SK-N-SH (cell line): ENCODE data around the gene CDS2. TPM values are rescaled to one million over a fixed set of nuclear protein-coding genes. Genes with fewer than 3 reads are reported as not detected.

Source experiments
- CTCF ChIA-PET: fragments of 300-600, 350-600 bp; formaldehyde crosslinking; extraction: SDS; loops from one replicate; lab custom pipeline; 2021; lab: Yijun Ruan, JAX
- POLR2A ChIA-PET: fragments of 350-600 bp; sonication (Branson Sonifier 250); formaldehyde crosslinking; extraction: SDS; loops from one replicate; lab custom pipeline; 2020; ENCODE audit warnings: antibody characterized with exemption, inconsistent platforms; lab: Yijun Ruan, JAX
- DNase-seq: peaks from one replicate; pipeline ENCODE4 v3.0.0; 2012
- H2AFZ ChIP-seq: fragments of 200-600 bp; sonication (generic); 2 replicates; pipeline ENCODE4 v1.8.1; 2016; ENCODE audit warnings: antibody characterized with exemption, mild to moderate bottlenecking, low read depth
- H3F3A ChIP-seq: fragments of 200-600 bp; sonication (generic); replicated peaks from 2 replicates; pipeline ENCODE3; 2016; ENCODE audit warnings: antibody characterized with exemption, mild to moderate bottlenecking; ENCODE audit not compliant: insufficient read depth
- H3K27ac ChIP-seq, 2 experiments: fragments of 200-500 bp in 1 of 2; fragments of 200-600 bp in 1 of 2; sonication (Bioruptor generic) in 1 of 2; sonication (generic), shearing (Covaris generic) in 1 of 2; 2 replicates each; pipeline versions ENCODE4 v1.5.1 to v1.6.1; 2014 to 2016; ENCODE audit warnings: low read depth in 2 of 2, inconsistent platforms in 1 of 2, low read length in 1 of 2, mild to moderate bottlenecking in 1 of 2, mixed read lengths in 1 of 2
- H3K27me3 ChIP-seq: fragments of 200-600 bp; sonication (generic), shearing (Covaris generic); 2 replicates; pipeline ENCODE4 v1.6.1; 2016; ENCODE audit warnings: mixed run types; ENCODE audit not compliant: insufficient read depth
- H3K36me3 ChIP-seq, 2 experiments: fragments of 200-500 bp in 1 of 2; fragments of 200-600 bp in 1 of 2; sonication (Bioruptor generic) in 1 of 2; sonication (generic) in 1 of 2; replicated peaks in 1 of 2; 2 replicates each; pipeline versions ENCODE3 to v1.5.1; 2014 to 2016; ENCODE audit warnings: low read length in 1 of 2, mild to moderate bottlenecking in 1 of 2; ENCODE audit not compliant: insufficient read depth in 2 of 2, control insufficient read depth in 1 of 2
- H3K4me1 ChIP-seq, 2 experiments: fragments of 200-500 bp in 1 of 2; fragments of 200-600 bp in 1 of 2; sonication (Bioruptor generic) in 1 of 2; sonication (generic), shearing (Covaris generic) in 1 of 2; 2 replicates each; pipeline versions ENCODE4 v1.5.1 to v1.6.1; 2014 to 2016; ENCODE audit warnings: low read depth in 1 of 2, low read length in 1 of 2, mixed run types in 1 of 2; ENCODE audit not compliant: insufficient read depth in 2 of 2, control insufficient read depth in 1 of 2
- H3K4me2 ChIP-seq: fragments of 200-600 bp; sonication (generic), shearing (Covaris generic); 2 replicates; pipeline ENCODE4 v1.6.1; 2017; ENCODE audit warnings: mixed run types
- H3K4me3 ChIP-seq, 2 experiments: fragments of 200-500 bp in 1 of 2; fragments of 200-600 bp in 1 of 2; sonication (Bioruptor generic) in 1 of 2; sonication (generic), shearing (Covaris generic) in 1 of 2; 2 replicates each; pipeline versions ENCODE4 v1.5.1 to v1.8.1; 2014 to 2016; ENCODE audit warnings: low read depth in 2 of 2, inconsistent platforms in 1 of 2, low read length in 1 of 2, mild to moderate bottlenecking in 1 of 2, mixed read lengths in 1 of 2, moderate library complexity in 1 of 2
- H3K79me2 ChIP-seq: fragments of 200-600 bp; sonication (generic); 2 replicates; pipeline ENCODE4 v1.8.1; 2017; ENCODE audit warnings: mild to moderate bottlenecking; ENCODE audit not compliant: insufficient read depth
- H3K9ac ChIP-seq: fragments of 200-600 bp; sonication (generic); 2 replicates; pipeline ENCODE4 v1.6.1; 2017; ENCODE audit warnings: mixed run types
- H3K9me2 ChIP-seq: fragments of 200-600 bp; sonication (generic); 2 replicates; pipeline ENCODE4 v1.6.1; 2017; ENCODE audit warnings: mixed run types
- H3K9me3 ChIP-seq: fragments of 200-600 bp; sonication (generic); 2 replicates; pipeline ENCODE4 v1.6.1; 2017; ENCODE audit warnings: mixed run types, mild to moderate bottlenecking, moderate library complexity
- H4K20me1 ChIP-seq: fragments of 200-600 bp; sonication (generic); 2 replicates; pipeline ENCODE4 v1.6.1; 2017; ENCODE audit warnings: mild to moderate bottlenecking, mixed run types; ENCODE audit not compliant: insufficient read depth
- CHD2 ChIP-seq: fragments of 150-350 bp; IDR thresholded peaks from 2 replicates; pipeline ENCODE4 v1.6.1; 2018; ENCODE audit warnings: low read length; ENCODE audit not compliant: partially characterized antibody
- ELF1 ChIP-seq: IDR thresholded peaks from 2 replicates; pipeline ENCODE4 v1.4.0; 2012
- EZH2phosphoT487 ChIP-seq: fragments of 200-600 bp; sonication (generic); IDR thresholded peaks from 2 replicates; pipeline ENCODE4 v1.6.1; 2017; ENCODE audit warnings: low read depth, mixed run types, mild to moderate bottlenecking, antibody characterized with exemption, moderate library complexity, borderline replicate concordance
- FOSL2 ChIP-seq: IDR thresholded peaks from 2 replicates; pipeline ENCODE4 v1.4.0; 2012; ENCODE audit warnings: low read depth, mild to moderate bottlenecking, moderate library complexity, borderline replicate concordance
- FOXJ3 ChIP-seq: sonication (generic); formaldehyde crosslinking; IDR thresholded peaks from 2 replicates; pipeline ENCODE4 v1.5.1; 2020; ENCODE audit warnings: mild to moderate bottlenecking, missing genetic modification reagents
- FOXM1 ChIP-seq: IDR thresholded peaks from 2 replicates; pipeline ENCODE4 v1.4.0; 2012; ENCODE audit warnings: low read depth, mild to moderate bottlenecking
- GATA2 ChIP-seq: sonication (generic); formaldehyde crosslinking; IDR thresholded peaks from 2 replicates; pipeline ENCODE4 v1.5.0; 2020; ENCODE audit warnings: mild to moderate bottlenecking, missing genetic modification reagents
- IRF3 ChIP-seq: fragments of 150-350 bp; IDR thresholded peaks from 2 replicates; pipeline ENCODE4 v1.6.1; 2016; ENCODE audit warnings: mild to moderate bottlenecking, low read depth, low read length
- MAX ChIP-seq: IDR thresholded peaks from 2 replicates; pipeline ENCODE4 v1.4.0; 2012; ENCODE audit warnings: low read depth
- MEF2A ChIP-seq: IDR thresholded peaks from 2 replicates; pipeline ENCODE4 v1.4.0; 2012; ENCODE audit warnings: low read depth, borderline replicate concordance
- MXI1 ChIP-seq: IDR thresholded peaks from 2 replicates; pipeline ENCODE4 v1.6.1; 2012; ENCODE audit warnings: mild to moderate bottlenecking, low read depth, low read length, improper control_type of control experiment
- NFIC ChIP-seq: IDR thresholded peaks from 2 replicates; pipeline ENCODE4 v1.4.0; 2012; ENCODE audit warnings: borderline replicate concordance
- PBX3 ChIP-seq: IDR thresholded peaks from 2 replicates; pipeline ENCODE4; 2012
- POLR2AphosphoS5 ChIP-seq: IDR thresholded peaks from 2 replicates; pipeline ENCODE4 v1.6.1; 2012; ENCODE audit warnings: low read depth, low read length
- RCOR1 ChIP-seq: fragments of 150-350 bp; IDR thresholded peaks from 2 replicates; pipeline ENCODE4 v1.6.1; 2017; ENCODE audit warnings: antibody characterized with exemption, low read length
- REST ChIP-seq: IDR thresholded peaks from 2 replicates; pipeline ENCODE4 v1.6.1; 2012; ENCODE audit warnings: mild to moderate bottlenecking, low read depth, low read length, moderate library complexity
- RFX5 ChIP-seq: IDR thresholded peaks from 2 replicates; pipeline ENCODE4 v1.6.1; 2012; ENCODE audit warnings: mild to moderate bottlenecking, improper control_type of control experiment, low read length
- SIN3A ChIP-seq: IDR thresholded peaks from 2 replicates; pipeline ENCODE4 v1.6.1; 2012; ENCODE audit warnings: low read depth, mild to moderate bottlenecking, low read length, moderate library complexity, borderline replicate concordance
- TAF1 ChIP-seq: IDR thresholded peaks from 2 replicates; pipeline ENCODE4 v1.6.1; 2012; ENCODE audit warnings: low read depth, mild to moderate bottlenecking, low read length, moderate library complexity, borderline replicate concordance
- TCF12 ChIP-seq: IDR thresholded peaks from 2 replicates; pipeline ENCODE4 v1.4.0; 2012
- USF2 ChIP-seq: fragments of 150-350 bp; IDR thresholded peaks from 2 replicates; pipeline ENCODE4 v1.6.1; 2017; ENCODE audit warnings: antibody characterized with exemption, low read length, low read depth, borderline replicate concordance
- WGBS: methylation state at CpG from one replicate; pipeline ENCODE4 v1.1.6; 2017; ENCODE audit warnings: low lambda C conversion rate; 5-methylcytosine and 5-hydroxymethylcytosine counted together
- polyA plus RNA-seq, 3 experiments: library from polyadenylated mRNA; depleted of rRNA; stranded (reverse); fragments of >200 nt; gene quantifications; 2 replicates each; pipeline ENCODE4 v1.2.3, GENCODE V29; 2012

Gene CDS2
- polyA plus RNA-seq, 1 of the 3 experiments (the other 2 are of a cell fraction), result 13.9 TPM

- TF ChIP-seq MAX, result peak; percentile 55; the same call in 1 of the 2 replicates
- no peak for TF ChIP-seq GATA2 (CRISPR knock-in tag)
- TF ChIP-seq SIN3A, result 0 out of 2 replicates have a peak, but pooled peaks have one; percentile 14
- no peak for TF ChIP-seq FOXJ3
- TF ChIP-seq IRF3, result no peak
- no peak for TF ChIP-seq ELF1
- no peak for TF ChIP-seq NFIC
- TF ChIP-seq PBX3, result no peak
- no peak for TF ChIP-seq RCOR1
- TF ChIP-seq FOSL2, result no peak
- TF ChIP-seq, all 33 proteins: peak for 11
Observed at GRCh38 chr20:5126512-5127203, at the start of gene CDS2 (continued).

GRCh38 chr20:5077761-5078387 is 48.9 kb upstream of the CDS2 start:
- no peak for DNase-seq
- Histone ChIP-seq H3K4me3 (no peak overlapping the region), H3K9me2 (no peaks in the 10 kb centered on the region), H3K27me3 (no peaks in the 10 kb centered on the region), H3K4me2 (no peak overlapping the region), H4K20me1 (no peaks in the 10 kb centered on the region), H3K27ac (no peak overlapping the region), H3F3A (no peaks in the 10 kb centered on the region), H3K9ac (no peak overlapping the region), H3K79me2 (no peaks in the 10 kb centered on the region), H3K36me3 (no peaks in the 10 kb centered on the region), H2AFZ (no peak overlapping the region), H3K9me3 (no peaks in the 10 kb centered on the region), H3K4me1 (no peaks in the 10 kb centered on the region; a peak in 1 of 4 replicates)
- TF ChIP-seq MXI1 (no peak), RFX5 (no peak), REST (no peak), USF2 (no peak), SIN3A (no peak), EZH2phosphoT487 (no peak), MEF2A (no peak), FOXM1 (no peak), POLR2AphosphoS5 (no peak), TAF1 (no peak), MAX (no peak), TCF12 (no peak), CHD2 (no peak), NFIC (no peak)
- POLR2A ChIA-PET, result no interaction called here
- CTCF ChIA-PET, result interaction anchor here (1.3 kb wide), 1 partner anchor 23 kb away, joined by 4 read pairs; no protein-coding TSS in a partner anchor
- 80% methylated on average over 4 of the region's 4 CpGs for WGBS
